ENCODE measurements around the gene PNKP.
A peak's percentile ranks its signal among the peaks of the same experiment; 100 is the strongest.

The PNKP gene

DNA sequence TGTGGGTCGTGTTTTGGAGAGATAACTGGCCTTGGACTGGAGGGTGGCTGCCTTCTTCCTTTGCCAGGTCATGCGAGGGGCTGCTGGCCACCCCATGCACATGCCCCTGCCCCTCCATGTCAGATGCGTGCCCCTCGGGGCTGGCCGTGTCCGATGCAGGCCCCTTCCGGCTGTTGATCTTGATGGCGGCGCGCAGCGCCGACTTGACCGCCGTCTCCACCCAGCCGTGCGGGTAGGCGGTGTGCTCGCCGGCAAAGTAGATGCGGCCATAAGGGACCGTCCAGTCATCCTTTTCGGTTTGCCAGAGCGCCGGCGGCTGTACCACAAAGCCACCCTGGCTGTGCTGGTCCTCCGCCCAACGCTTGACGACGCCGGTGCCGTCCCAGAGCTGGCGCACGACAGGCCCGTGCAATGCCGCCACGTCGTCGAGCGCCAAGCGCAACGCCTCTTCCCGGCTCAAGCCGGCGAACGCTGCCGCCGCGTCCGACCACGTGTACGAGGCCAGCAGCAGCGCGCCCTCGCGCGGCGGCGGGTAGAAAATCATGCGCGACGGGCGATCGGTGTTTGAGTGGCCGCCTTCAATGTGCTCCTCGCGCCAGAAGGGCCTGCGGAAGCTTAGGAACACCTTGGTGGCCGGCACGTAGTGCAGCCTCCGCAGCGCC lies 22.4 kb upstream of the PNKP start:
- peak; percentile 68 for DNase-seq

DNA sequence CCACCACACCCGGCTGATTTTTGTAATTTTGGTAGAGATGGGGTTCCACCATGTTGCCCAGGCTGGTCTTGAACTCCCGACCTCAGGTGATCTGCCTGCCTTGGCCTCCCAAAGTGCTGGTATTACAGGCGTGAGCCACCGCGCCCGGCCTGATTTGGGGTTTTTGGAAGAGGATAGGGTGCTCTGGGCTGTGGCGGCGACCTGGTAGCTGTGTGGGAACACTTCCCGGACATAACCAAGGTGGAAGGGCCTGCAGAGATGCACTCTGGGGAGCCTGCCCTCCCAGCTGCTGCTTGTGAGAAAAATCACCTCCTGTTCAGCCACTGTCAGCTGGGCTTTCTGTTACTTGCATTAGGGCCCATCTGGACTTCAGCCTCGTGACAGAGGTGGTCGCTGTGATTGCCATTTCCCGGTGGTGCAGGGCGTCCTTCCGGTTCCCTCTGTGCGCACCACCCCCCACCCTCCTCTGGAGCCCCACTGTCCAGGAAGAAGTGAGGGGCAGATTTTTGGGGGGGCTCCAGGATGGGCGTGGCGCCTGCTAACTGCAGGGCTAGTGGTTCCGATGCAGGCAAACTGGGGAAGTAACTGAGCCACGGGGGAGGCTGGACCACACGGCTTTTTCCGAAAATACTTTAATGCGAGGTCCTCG lies 21.8 kb upstream of the PNKP start:
- DNase-seq: no peak

DNA sequence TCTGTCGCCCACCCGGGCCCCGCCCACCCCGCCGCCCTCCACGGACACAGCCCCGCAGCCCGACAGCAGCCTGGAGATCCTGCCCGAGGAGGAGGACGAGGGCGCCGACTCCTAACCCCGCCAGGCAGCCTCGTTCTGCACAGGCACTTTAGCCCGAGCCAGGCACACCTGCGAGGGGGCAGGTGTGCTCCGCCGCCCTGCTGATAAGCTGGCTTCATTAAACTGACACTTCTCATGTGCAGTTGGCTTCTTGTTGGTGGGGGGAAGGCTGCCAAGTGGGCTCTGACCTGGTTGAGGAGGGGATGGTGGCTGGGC lies 21.1 kb upstream of the PNKP start:
- DNase-seq: no peak

DNA sequence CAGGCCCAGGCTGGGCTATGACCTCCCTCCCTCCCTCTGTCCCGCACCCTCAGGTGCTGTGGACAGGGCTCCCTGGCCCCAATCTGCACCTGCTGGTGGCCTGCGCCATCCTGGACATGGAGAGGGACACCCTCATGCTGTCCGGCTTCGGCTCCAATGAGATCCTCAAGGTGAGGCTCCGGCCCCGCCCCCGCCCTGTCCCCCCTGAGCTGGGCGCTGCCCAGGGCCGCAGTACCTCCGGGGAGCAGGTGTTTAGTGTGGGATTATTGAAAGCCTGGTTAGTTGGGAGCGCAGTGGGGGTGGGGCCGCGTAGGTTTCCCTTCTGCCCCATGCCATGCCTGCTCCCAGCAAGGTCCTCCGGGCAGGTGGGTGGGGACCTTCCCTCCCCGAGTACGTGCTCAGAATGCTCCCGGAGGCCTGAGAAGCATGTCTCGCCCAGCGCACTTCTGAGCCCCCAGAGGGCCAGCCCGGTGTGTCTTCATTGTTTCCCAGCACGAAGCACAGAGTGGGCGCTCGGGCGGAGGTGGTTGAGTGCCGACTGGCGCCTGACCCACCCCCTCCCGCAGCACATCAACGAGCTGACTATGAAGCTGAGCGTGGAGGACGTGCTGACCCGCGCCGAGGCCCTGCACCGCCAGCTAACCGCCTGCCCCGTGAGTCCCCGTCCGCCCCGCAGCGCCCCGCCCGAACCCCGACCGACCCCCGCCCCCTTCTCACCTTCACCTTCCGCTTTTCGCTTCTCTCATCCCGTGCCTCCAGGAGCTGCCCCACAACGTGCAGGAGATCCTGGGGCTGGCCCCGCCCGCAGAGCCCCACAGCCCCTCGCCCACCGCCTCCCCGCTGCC lies 20.5 kb upstream of the PNKP start:
- no peak for DNase-seq

DNA sequence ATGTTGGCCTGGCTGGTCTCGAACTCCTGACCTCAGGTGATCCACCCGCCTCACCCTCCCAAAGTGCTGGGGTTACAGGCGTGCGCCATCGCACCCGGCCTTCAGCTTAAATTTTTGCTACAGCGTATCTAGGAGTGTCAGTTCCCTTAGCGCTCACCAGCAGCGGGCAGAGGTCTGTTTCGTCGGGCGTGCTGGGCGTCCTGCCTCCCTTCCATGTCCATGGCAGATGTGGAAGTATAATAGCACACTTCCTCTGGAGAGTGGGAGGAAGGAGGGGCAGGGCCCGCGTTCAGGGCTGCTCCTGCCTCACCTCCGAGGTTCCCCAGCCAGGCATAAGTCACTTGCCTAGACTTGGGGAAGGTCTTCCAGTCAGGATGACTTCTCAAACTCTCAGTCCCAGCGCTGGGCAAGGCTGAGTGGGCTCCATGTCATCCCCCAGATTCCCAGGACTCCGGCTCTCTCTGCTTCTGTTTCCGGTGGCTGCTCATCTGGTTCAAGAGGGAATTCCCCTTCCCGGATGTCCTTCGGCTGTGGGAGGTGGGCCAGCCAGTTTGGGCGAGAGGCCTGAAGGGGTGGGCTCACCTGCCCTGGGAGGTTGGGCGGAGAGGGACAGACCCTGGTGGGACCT lies 19.8 kb upstream of the PNKP start:
- DNase-seq: no peak

DNA sequence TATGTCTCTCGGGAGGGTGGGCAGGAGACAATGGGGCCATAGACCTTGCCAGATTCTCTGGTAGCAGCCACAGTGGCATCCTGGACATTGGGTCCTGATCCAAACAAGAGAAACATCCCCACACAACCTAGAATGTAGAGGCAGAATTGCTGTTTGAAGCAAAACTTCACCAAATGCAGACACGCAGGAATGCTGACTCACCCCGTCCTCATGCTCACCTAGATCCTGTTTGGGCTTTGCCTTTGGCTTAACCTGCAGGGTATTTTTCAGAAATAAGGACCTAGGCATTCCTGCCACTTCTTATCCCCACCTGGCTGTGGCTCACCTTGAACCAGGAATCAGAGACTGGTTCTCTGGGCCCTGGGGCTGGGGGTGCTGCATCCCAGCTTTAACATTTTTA lies 17.4 kb upstream of the PNKP start:
- no peak for DNase-seq

DNA sequence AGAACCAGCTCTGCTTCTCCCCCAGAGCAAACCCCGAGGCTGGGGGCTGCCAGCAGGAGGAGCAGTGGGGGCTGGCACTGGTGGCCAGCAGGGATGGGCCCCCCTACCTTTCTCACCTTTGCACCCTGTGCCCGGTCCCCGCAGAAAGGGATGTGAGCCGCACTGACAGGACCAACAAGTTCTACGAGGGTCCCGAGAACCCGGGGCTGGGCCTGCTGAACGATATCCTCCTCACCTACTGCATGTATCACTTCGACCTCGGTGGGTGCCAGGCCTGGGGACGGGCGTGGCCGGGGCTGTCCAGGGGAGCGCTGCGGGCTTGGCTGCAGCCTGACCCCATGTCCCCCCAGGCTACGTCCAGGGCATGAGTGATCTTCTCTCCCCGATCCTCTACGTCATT lies 16.7 kb upstream of the PNKP start:
- DNase-seq: no peak

DNA sequence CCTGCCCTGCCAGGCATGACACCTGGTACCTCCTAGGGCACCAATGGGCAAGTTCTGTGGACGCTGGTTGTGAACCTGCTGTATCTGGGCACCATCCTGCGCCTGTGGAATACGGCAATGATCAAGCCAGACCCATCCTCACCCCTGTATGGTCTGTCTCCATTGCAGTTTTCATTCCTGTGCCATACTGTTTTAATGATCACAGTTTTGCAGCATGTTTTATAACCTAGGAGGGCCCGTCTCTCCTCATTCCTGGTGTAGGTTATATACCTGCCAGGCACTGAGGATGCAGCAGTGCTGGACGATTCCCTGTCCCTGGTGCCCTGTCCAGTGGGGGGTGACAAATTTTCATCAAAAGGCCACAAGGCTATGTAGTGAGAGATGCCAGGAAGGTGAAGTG lies 15.7 kb upstream of the PNKP start:
- DNase-seq: no peak

DNA sequence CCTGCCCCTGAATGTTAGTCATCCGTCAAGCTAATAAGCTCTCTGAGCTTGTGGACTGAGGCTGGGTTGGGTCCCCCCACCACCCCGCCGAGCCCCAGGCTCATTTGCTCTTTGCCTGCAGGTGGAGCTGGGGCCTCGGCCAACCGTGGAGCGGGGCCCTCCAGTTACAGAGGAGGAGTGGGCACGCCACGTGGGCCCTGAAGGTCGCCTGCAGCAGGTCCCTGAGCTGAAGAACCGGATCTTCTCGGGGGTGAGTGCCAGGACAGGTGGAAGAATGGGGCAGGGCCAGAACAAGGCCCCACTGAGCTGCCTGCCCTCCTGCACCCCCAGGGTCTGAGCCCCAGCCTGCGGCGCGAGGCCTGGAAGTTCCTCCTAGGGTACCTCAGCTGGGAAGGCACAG lies 15.3 kb upstream of the PNKP start:
- no peak for DNase-seq

DNA sequence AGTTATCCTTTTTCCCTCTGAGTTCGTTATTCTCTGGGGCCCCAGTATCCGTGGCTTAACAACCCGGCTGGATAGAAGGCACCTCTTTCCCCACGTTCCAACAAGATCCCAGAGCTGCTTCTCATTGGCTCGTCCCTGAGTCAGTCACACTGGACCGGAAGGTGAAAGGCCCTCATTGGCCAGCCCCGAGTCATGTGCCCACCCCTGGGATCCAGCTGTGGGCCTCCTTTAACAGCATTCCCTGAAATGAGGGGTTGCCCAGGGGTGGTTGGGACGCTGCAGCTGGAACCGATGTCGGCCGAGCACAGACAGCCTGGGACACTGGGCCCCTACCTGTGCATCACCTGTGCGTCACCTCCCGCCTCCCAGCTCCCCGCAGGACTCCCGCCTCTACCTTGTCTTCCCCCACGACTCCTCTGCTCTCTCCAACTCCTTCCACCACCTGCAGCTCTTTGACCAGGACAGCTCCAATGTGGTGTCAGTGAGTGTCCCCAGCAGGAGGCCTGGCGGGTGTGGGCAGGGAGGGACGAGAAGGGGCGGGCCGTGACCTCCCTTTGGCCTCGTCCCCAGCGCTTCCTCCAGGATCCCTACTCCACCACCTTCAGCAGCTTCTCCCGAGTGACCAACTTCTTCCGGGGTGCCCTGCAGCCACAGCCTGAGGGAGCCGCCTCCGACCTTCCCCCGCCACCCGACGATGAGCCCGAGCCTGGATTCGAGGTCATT lies 14.5 kb upstream of the PNKP start:
- peak; percentile 31 for DNase-seq

DNA sequence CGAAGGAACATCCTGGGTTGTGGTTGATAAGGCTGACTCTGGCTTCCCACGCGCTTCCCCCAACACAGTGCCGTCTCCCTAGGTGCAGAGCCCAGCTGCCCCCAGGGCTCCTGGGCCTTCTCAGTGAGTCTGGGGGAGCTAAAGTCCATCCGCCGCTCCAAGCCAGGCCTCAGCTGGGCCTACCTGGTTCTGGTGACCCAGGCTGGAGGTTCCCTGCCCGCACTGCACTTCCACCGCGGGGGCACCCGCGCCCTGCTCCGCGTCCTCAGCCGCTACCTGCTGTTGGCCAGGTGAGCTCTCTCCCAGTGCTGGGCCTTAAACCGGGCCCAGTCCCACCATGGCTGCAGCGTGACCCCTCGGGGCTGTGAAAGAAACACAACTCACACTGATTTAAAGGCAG lies 13.8 kb upstream of the PNKP start:
- no peak for DNase-seq

DNA sequence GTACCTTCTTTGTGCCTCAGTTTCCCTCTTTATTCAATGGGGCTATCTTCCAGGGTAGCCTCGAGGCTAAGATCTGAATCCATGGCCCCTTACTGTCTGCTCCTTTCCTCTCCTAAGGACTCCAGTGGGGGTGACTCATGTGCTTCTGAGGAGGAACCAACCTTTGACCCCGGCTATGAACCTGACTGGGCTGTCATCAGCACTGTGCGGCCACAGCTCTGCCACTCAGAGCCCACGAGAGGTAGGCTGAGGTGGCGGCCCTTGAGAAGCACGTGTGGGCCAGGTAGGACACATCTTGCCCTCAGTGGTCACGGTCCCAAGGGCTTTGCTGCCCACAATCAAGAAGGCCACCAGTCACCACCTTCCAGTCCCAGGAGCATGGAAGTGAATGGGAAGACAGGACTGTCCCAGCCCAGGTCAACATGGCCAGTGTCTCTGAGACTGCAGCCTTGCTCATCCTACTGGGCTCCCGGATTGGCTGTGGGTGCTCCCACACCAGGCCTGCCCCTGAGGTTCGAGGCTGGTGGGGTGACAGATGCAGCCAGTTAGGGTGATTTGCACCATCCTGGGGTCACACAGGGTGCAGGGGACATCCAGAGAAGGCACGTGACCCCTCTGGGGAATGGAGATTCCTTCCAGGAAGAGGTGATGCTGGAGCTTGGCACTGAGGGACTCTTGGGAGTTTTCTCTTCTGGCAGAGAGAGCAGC lies 12.9 kb upstream of the PNKP start:
- no peak for DNase-seq

DNA sequence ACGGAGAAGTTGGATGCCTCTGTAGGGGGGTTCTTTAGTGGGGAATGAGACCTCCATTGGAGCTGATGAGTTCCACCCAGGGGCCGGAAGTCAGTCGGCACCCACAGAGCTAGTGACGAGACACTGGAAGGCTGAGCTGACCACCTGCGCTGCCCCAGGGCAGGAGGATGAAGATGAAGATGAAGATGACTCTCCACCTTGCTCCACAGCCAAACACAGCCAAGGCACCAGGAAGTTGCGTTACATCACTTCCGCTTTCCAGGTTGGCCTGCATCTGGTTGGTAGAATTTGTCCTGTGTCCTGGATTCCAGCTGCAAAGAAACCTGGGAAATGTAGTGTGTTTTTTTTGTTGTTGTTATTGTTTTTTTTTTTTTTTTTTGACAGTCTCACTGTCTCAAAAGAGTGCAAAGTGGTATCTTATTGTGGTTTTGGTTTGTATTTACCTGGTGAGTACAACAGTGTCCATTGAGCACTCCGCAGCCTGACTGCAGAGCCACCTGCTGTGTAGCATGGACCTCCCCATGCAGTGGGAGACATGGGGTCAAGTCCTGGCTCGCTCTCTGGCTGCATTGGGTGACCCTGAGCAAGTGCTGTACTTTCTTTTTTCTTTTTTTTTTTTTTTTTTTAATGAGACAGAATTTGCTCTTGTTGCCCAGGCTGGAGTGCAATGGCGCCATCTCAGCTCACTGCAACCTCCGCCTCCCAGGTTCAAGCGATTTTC lies 12.0 kb upstream of the PNKP start:
- no peak for DNase-seq

DNA sequence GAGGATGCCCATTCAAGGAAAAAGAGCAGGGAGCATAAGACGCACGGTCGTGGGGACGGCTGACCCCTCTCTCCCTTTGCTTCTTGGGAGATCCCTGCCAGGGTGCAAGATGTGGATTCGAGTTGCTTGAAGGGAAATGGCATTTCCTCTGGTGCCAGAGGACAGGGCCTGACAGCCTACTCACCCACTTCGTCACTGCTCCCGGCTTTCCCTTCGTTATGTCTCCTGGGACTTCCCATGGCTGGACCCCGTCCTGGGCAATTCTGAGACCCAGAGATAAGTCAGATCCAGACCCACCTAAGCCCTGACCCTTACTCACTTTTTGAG lies 11.3 kb upstream of the PNKP start:
- DNase-seq: no peak

DNA sequence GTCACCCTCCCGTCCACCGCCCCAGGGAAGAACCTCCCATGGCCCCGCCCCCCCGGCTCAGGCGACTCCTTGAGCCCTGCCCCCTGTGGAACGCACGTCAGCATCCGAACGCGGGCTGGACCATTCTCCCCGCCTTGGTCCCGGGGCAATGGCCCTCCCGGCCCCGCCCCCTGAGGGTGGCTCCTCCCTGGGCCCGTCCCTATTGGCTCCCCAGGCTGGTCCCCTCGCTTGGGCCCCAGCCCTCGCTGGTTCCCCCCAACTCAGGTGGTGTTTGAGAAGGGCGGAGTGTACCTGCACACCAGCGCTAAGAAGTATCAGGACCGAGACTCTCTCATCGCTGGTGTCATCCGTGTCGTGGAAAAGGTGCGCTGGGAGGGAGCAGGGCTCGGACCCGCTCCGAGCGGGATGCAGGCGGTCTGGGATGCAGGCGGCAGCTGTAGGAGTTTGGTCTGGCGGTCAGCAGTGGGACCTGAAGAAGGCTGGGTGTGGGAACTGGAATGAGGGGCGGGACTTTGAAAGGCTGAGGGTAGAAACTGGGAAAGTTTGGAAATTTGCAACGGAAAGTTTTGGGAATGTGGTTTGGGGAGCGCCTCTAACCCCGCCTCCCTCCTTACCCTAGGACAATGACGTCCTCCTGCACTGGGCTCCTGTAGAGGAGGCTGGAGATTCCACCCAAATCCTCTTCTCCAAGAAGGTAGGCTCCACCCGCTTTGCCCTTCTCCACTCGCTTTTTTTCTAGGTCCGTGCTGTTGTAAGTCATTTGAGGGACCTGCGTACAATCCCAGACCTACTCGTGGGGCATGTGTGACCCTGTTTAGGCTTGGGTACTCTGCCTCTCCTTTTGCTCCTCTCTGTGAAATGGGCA lies 10.7 kb upstream of the PNKP start:
- peak; percentile 98 for DNase-seq

DNA sequence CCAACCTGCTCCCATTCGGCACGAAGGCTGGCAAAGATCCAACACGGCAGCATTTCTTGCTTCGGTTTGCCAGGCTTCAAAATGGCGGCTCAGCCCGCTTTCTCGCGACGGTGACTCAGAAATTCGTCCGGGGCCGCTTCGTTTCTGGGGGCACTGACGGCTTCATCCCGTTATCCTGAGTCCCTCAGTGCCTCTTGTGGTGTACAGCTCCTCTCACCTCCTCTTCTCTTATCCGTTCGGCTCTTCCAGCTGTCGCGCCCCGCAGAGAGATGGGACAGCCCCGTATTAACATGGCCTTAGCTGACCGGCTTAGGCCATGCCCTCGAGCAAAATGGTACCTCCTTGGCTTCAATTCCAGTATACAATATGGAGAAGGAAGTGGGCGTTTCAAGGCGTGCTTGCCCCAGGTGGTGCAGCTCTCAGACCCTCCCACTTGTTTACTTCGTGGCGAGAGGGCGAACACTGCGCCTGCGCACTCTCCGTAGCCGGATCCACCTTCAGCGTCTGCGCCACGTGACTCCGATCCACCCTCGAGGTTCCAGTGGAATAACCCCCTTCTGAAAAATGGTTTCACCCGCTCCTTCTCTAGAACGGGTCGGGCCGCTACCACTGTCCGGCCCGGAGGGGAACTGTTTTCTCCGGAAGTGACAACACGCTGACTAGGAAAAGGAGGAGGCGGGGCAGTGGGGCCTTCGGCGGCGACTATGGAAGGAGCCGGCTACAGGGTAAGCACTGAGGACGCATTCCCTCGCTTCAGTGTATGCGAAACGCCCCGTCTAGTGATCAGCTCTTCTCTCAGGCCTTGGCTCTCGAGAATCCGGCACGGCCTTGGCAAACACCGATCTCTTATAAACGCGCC lies 9.9 kb upstream of the PNKP start, which contains the start of the genes AKT1S1 and TBC1D17:
AKT1S1 (minus strand) TSS at position 336 of the 859 bp plus-strand sequence. CDS start 4,060 bp downstream, outside the sequence.
TBC1D17 (plus strand) TSS at position 683 of the 859 bp plus-strand sequence; CDS start at position 705, 22 bp downstream.
- peak; percentile 100 for DNase-seq

DNA sequence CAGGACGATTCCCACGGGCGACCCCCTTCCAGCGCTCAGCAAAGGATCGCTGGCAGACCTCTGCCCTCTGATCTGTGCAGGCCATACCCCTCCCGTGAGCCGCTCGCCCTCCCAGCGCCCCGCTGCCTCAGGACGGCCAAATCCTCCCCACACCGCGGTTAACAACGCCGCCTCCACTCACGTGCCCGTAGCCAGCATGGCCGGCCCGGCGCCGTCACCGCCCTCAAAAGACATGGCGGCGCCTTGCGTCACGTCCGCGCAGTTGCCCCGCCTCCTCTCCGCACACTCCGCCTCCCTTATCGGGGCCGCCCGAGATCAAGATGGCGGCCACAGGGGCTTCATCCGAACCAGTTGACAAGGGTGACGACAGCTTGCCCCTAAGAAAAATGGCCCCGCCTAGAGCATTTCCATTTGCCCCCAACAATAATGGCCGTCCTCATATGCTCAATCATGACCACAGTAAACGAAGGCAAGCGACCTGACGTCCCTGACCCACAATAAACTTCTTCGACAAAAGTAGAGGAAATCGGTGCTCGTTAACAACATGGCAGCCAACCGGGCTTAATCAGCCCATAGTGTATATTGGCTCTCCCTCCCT lies 9.1 kb upstream of the PNKP start:
- DNase-seq: peak; percentile 99

DNA sequence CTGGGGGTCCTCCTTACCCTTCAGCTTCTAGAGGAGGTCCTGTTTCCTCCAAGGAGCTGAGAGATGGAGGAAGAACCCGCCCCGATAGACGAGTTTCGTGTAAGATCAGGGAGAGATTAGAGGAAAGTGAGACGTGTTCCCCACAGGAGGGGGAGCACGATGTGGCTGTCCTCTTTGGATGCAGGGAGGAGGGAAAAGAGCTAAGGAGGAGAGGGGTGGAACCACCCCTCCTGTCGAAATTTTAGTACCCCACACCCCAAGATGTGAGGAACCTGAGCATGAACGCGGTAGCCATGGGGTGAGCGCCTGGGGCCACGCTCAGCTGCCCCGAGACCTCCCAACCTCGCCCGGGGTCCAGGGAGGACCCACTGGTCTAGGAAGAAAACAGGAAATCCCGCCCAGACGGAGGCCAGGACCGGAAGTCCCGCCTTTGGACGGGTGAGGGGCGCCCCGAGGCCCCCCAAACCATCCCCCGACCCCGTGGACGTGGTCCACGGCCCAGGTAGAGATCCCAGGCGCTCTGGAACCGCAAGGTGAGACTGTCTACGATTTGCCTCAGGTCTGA lies 8.6 kb upstream of the PNKP start:
- DNase-seq: peak; percentile 50

DNA sequence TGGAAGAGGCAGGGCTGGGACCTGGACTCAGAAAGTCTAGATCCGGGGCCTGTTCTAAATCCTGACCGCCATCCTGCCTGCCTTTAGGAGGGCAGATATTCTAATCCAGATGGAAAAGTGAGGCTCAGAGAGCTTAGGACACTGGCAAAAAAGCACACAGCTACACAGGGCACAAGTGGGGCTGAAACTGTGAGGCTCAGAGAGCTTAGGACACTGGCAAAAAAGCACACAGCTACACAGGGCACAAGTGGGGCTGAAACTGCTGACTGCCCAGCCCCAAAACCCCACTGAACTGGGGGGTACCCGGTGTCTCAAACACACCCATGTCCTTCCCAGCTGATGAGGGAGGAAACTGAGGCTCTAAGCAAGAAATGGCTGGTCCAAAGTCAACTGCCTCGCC lies 7.8 kb upstream of the PNKP start:
- DNase-seq: no peak

Measured in fibroblast of skin of right quadriceps (primary cell).